Measurements from ENCODE around the gene CLEC4G. TPM values are rescaled to one million over a fixed set of nuclear protein-coding genes. Genes with fewer than 3 reads are reported as not detected.

The CLEC4G gene
- total and polyA plus RNA-seq, 3 donors from 2014 or later, result 0.71 to 1.2 TPM; not detected in 1

- Histone ChIP-seq H3K4me1 (peaks cover 11% of the 10 kb centered on the region), H3K9me3 (no peaks in the 10 kb centered on the region), H3K27ac (peak within 1 kb of the TSS; percentile 86 to 88), H3K36me3 (ENCODE audit: low read depth, missing control alignments) (no peaks in the 10 kb centered on the region), H3K27me3 (no peaks in the 10 kb centered on the region), H3K4me3 (peak within 1 kb of the TSS; percentile 98 to 100)
- DNase-seq, result peak; percentile 90
- WGBS, 2 donors, result 0% methylated on average over 31 to 58 of the region's 79 CpGs
- intact Hi-C loops (cut with DNase I; ENCODE audit: low total_unique reads), result no loop called here
- TF ChIP-seq POLR2A (IDR thresholded peaks at IDR 0.05) (no peak), CTCF (IDR thresholded peaks at IDR 0.05) (peak; percentile 95 to 99 (median 97))
These were observed 51.1 kb downstream of the CLEC4G start, which contains the start of gene TRAPPC5 for GRCh38 chr19:7680606-7681339. TRAPPC5 (plus strand) TSS chr19:7680833; CDS start chr19:7682254, 1,421 bp downstream.

GRCh38 chr19:7679771-7680605 lies 51.9 kb downstream of the CLEC4G start:
- Histone ChIP-seq H3K27ac (no peak overlapping the region), H3K36me3 (ENCODE audit: low read depth, missing control alignments) (no peaks in the 10 kb centered on the region), H3K4me3 (peak overlapping the region; percentile 98 to 100), H3K4me1 (peaks cover 11% of the 10 kb centered on the region), H3K27me3 (no peaks in the 10 kb centered on the region), H3K9me3 (no peaks in the 10 kb centered on the region)
- DNase-seq, result no peak
- WGBS, 2 donors, result 34 to 39% methylated on average over 22 of the region's 22 CpGs
- no peak for TF ChIP-seq CTCF (IDR thresholded peaks at IDR 0.05)
- intact Hi-C loops (cut with DNase I; ENCODE audit: low total_unique reads), result loop anchor here (10.0 kb wide), 1 partner anchor 115 kb away; no protein-coding TSS in a partner anchor

DNA sequence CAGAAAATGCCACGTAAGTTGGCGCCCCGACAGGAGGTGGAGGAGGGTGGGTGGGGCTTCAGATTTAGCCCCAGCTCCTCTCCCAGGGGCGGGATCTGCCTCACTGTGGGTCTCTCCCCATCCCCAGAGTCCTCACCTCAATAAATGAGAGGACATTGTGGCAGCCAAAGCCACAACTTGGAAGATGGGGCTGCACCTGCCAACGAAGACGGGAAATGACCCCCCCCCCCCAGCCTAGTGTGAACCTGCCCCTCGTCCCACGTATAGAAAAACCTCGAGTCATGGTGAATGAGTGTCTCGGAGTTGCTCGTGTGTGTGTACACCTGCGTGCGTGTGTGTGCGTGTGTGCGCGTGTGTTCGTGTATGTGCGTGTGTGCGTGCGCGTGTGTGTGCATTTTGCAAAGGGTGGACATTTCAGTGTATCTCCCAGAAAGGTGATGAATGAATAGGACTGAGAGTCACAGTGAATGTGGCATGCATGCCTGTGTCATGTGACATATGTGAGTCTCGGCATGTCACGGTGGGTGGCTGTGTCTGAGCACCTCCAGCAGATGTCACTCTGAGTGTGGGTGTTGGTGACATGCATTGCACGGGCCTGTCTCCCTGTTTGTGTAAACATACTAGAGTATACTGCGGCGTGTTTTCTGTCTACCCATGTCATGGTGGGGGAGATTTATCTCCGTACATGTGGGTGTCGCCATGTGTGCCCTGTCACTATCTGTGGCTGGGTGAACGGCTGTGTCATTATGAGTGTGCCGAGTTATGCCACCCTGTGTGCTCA lies 52.7 kb downstream of the CLEC4G start:
- Histone ChIP-seq H3K27ac (no peak overlapping the region), H3K4me1 (peaks cover 11% of the 10 kb centered on the region), H3K36me3 (ENCODE audit: low read depth, missing control alignments) (no peaks in the 10 kb centered on the region), H3K9me3 (no peaks in the 10 kb centered on the region), H3K4me3 (no peak overlapping the region), H3K27me3 (no peaks in the 10 kb centered on the region)
- 47% methylated on average over 24 to 30 of the region's 30 CpGs for WGBS, 2 donors
- DNase-seq, result peak; percentile 33
- intact Hi-C loops (cut with DNase I; ENCODE audit: low total_unique reads), result loop anchor here (10.0 kb wide), 1 partner anchor 114 kb away; no protein-coding TSS in a partner anchor
- TF ChIP-seq CTCF (IDR thresholded peaks at IDR 0.05) (no peak), POLR2A (IDR thresholded peaks at IDR 0.05) (no peak)

Other genes starting within 250 kb of the CLEC4G start
- gene PEX11G, start 243.1 kb downstream of the CLEC4G start, total RNA-seq, result 10 to 100 TPM; 12.3 to 20.9 TPM
- gene PEX11G, start 243.1 kb downstream of the CLEC4G start, polyA plus RNA-seq (ENCODE audit: insufficient read depth, low read depth, low replicate concordance), result 26.0 TPM
- gene ZNF358, start 216.0 kb downstream of the CLEC4G start, total RNA-seq, result 10 to 100 TPM; 28.7 to 35.9 TPM
- gene ZNF358, start 216.0 kb downstream of the CLEC4G start, polyA plus RNA-seq (ENCODE audit: insufficient read depth, low read depth, low replicate concordance), result 21.0 TPM
- 10 to 100 TPM; 17.7 to 26.9 TPM for gene MCOLN1, start 209.5 kb downstream of the CLEC4G start, total RNA-seq
- gene MCOLN1, start 209.5 kb downstream of the CLEC4G start, polyA plus RNA-seq (ENCODE audit: insufficient read depth, low read depth, low replicate concordance), result 15.2 TPM
- gene PNPLA6, start 196.4 kb downstream of the CLEC4G start, total RNA-seq, result 100 to 1,000 TPM; 109 to 143 TPM
- gene PNPLA6, start 196.4 kb downstream of the CLEC4G start, polyA plus RNA-seq (ENCODE audit: insufficient read depth, low read depth, low replicate concordance), result 153 TPM
- gene CAMSAP3, start 136.2 kb downstream of the CLEC4G start, total RNA-seq, result 100 to 1,000 TPM in 1 of 2 donors, 10 to 100 TPM in 1; 64.7 to 104 TPM
- gene CAMSAP3, start 136.2 kb downstream of the CLEC4G start, polyA plus RNA-seq (ENCODE audit: insufficient read depth, low read depth, low replicate concordance), result 32.4 TPM
- 100 to 1,000 TPM in 1 of 2 donors, 10 to 100 TPM in 1; 97.2 to 128 TPM for gene XAB2, start 102.6 kb downstream of the CLEC4G start, total RNA-seq
- gene XAB2, start 102.6 kb downstream of the CLEC4G start, polyA plus RNA-seq (ENCODE audit: insufficient read depth, low read depth, low replicate concordance), result 90.3 TPM
- gene PET100, start 102.3 kb downstream of the CLEC4G start, total RNA-seq, result 10 to 100 TPM; 25.3 to 26.9 TPM
- gene PET100, start 102.3 kb downstream of the CLEC4G start, polyA plus RNA-seq (ENCODE audit: insufficient read depth, low read depth, low replicate concordance), result 64.0 TPM
- 100 to 1,000 TPM in 1 of 2 donors, 10 to 100 TPM in 1; 38.2 to 130 TPM for gene PCP2, start 98.4 kb downstream of the CLEC4G start, total RNA-seq
- gene PCP2, start 98.4 kb downstream of the CLEC4G start, polyA plus RNA-seq (ENCODE audit: insufficient read depth, low read depth, low replicate concordance), result 164 TPM
- gene STXBP2, start 95.0 kb downstream of the CLEC4G start, total RNA-seq, result 100 to 1,000 TPM; 155 to 156 TPM
- gene STXBP2, start 95.0 kb downstream of the CLEC4G start, polyA plus RNA-seq (ENCODE audit: insufficient read depth, low read depth, low replicate concordance), result 135 TPM
- gene RETN, start 63.1 kb downstream of the CLEC4G start, total RNA-seq, result not detected
- 1.9 TPM for gene RETN, start 63.1 kb downstream of the CLEC4G start, polyA plus RNA-seq (ENCODE audit: insufficient read depth, low read depth, low replicate concordance)
- gene MCEMP1, start 55.0 kb downstream of the CLEC4G start, total RNA-seq, result not detected
- gene MCEMP1, start 55.0 kb downstream of the CLEC4G start, polyA plus RNA-seq (ENCODE audit: insufficient read depth, low read depth, low replicate concordance), result not detected
- gene TRAPPC5, start 51.3 kb downstream of the CLEC4G start, total RNA-seq, result 100 to 1,000 TPM; 194 to 226 TPM
- 214 TPM for gene TRAPPC5, start 51.3 kb downstream of the CLEC4G start, polyA plus RNA-seq (ENCODE audit: insufficient read depth, low read depth, low replicate concordance)
- gene FCER2, start 30.0 kb downstream of the CLEC4G start, total RNA-seq, result under 1 TPM; 0.79 to 0.87 TPM
- gene FCER2, start 30.0 kb downstream of the CLEC4G start, polyA plus RNA-seq (ENCODE audit: insufficient read depth, low read depth, low replicate concordance), result 1.1 TPM
- under 1 TPM; 0.55 to 0.74 TPM for gene CD209, start 15.4 kb upstream of the CLEC4G start, total RNA-seq
- gene CD209, start 15.4 kb upstream of the CLEC4G start, polyA plus RNA-seq (ENCODE audit: insufficient read depth, low read depth, low replicate concordance), result 5.0 TPM
- 10 to 100 TPM in 1 of 2 donors, 1 to 10 TPM in 1; 9.4 to 14.9 TPM for gene CLEC4M, start 31.1 kb upstream of the CLEC4G start, total RNA-seq
- gene CLEC4M, start 31.1 kb upstream of the CLEC4G start, polyA plus RNA-seq (ENCODE audit: insufficient read depth, low read depth, low replicate concordance), result 14.5 TPM
- 10 to 100 TPM; 45.8 to 68.9 TPM for gene EVI5L, start 98.1 kb upstream of the CLEC4G start, total RNA-seq
- 69.3 TPM for gene EVI5L, start 98.1 kb upstream of the CLEC4G start, polyA plus RNA-seq (ENCODE audit: insufficient read depth, low read depth, low replicate concordance)
- gene PRR36, start 142.3 kb upstream of the CLEC4G start, total RNA-seq, result 1 to 10 TPM; 2.9 to 3.3 TPM
- gene PRR36, start 142.3 kb upstream of the CLEC4G start, polyA plus RNA-seq (ENCODE audit: insufficient read depth, low read depth, low replicate concordance), result 0.50 TPM
- 1 to 10 TPM in 1 of 2 donors, under 1 TPM in 1; 0.79 to 1.4 TPM for gene LRRC8E, start 156.4 kb upstream of the CLEC4G start, total RNA-seq
- 0.92 TPM for gene LRRC8E, start 156.4 kb upstream of the CLEC4G start, polyA plus RNA-seq (ENCODE audit: insufficient read depth, low read depth, low replicate concordance)
- 10 to 100 TPM; 30.6 to 44.0 TPM for gene MAP2K7, start 171.8 kb upstream of the CLEC4G start, total RNA-seq
- 34.8 TPM for gene MAP2K7, start 171.8 kb upstream of the CLEC4G start, polyA plus RNA-seq (ENCODE audit: insufficient read depth, low read depth, low replicate concordance)
- gene TGFBR3L, start 182.7 kb upstream of the CLEC4G start, total RNA-seq, result 1 to 10 TPM in 1 of 2 donors, not detected in 1; 2.2 TPM
- gene TGFBR3L, start 182.7 kb upstream of the CLEC4G start, polyA plus RNA-seq (ENCODE audit: insufficient read depth, low read depth, low replicate concordance), result 1.2 TPM
- 10 to 100 TPM; 72.5 to 88.6 TPM for gene SNAPC2, start 188.2 kb upstream of the CLEC4G start, total RNA-seq
- gene SNAPC2, start 188.2 kb upstream of the CLEC4G start, polyA plus RNA-seq (ENCODE audit: insufficient read depth, low read depth, low replicate concordance), result 51.9 TPM
- 10 to 100 TPM; 40.1 to 67.2 TPM for gene CTXN1, start 194.0 kb upstream of the CLEC4G start, total RNA-seq
- gene CTXN1, start 194.0 kb upstream of the CLEC4G start, polyA plus RNA-seq (ENCODE audit: insufficient read depth, low read depth, low replicate concordance), result 19.4 TPM
- gene TIMM44, start 211.6 kb upstream of the CLEC4G start, total RNA-seq, result 10 to 100 TPM; 68.0 to 71.2 TPM
- 33.8 TPM for gene TIMM44, start 211.6 kb upstream of the CLEC4G start, polyA plus RNA-seq (ENCODE audit: insufficient read depth, low read depth, low replicate concordance)